HG03442 (cell line): ENCODE data around the gene CASD1.

Experiments used
- ATAC-seq: cut with Tn5 transposase; IDR thresholded peaks from one replicate; pipeline ENCODE4 v1.9.1; 2021; ENCODE audit warnings: mild to moderate bottlenecking, moderate library complexity; ENCODE audit not compliant: unreplicated experiment

Gene CASD1

DNA sequence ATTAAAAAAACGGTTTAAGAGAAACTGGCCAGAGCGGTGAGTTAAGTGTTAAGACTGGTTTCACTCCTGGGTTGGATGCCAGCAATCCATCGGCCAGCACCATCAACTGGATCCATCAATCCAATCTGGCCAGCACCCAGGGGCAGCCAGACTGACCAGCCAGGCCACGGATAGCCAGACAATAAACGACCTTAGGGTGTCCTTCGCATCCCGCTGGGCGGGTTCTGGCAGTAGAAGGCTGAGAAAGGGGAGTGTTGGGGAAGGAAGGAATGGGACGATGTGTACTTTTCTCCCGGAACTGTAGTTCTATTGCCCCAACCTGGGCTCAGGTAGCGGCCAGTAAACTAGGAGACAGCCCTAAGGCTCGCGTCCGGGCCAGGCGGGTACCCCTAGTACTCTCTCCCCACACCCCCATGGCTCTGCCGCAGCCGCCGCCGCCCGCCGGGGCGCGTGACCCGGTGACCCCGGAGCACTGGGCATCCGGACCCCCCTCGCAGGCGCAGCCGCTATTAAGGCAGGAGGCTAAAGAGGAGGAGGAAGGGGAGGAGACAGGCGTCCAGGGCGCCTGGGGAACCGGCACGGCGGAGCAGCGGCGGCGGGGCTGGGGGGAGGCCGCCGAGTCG, at the start of gene CASD1:
Gene CASD1 (plus strand): TSS at position 546 of the 623 bp plus-strand sequence. CDS start 276 bp downstream, outside the sequence.
- ATAC-seq: peak; percentile 56

DNA sequence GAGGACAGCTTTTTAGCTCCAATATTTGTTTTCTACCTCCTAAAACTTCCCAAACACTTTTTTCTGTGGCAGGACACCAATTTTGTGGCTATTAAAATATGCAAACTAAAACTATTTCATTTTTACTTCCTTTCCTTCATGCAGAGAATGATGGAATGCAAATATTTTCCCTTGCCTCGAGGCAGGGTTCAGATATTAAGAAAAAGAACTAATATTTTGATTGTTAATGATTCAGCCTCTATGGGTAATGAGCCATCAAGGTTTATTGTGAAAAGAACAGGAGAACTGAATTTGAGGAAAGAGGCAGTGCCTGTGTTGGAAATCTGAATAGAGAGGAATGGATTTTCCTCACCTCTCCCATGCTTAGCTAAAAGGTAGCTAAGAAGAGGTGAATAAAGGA, 43.1 kb upstream of the CASD1 start:
- no peak for ATAC-seq

DNA sequence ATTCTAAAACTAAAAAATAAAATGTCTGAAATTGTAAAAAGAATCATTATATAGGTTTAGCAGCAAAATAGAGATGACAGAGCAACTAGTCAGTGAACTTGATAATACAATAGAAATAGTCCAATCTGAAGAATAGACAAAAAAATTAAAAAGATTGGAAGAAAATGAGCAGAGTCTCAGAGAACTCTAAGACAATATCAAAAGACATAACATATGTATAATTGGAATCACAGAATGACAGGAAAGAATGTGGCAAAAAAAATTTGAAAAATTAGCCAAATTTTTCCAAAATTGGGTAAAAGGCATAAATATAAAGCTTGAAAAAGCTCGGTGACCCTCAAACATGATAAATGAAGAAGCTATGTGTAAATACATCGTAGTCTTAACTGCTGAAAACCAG, 38.0 kb upstream of the CASD1 start:
- no peak for ATAC-seq

DNA sequence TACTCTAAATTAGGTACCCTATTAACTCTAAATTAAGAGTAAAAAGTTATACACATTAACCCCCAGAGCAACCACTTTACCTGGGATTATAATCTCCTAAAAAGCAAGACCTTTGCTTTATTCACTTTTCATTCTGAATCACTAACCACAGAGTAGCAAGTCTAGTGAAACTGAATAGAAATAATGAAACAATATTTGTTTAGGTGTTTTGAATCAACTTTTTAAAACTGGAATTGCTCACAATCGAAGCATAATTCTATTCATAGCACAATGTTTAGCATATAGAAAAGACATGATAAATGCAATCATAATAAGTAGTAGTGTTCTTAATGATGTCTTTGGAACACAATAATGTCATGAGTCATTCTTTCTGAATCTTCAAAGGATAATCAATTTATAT, 37.0 kb upstream of the CASD1 start:
- peak; percentile 68 for ATAC-seq

DNA sequence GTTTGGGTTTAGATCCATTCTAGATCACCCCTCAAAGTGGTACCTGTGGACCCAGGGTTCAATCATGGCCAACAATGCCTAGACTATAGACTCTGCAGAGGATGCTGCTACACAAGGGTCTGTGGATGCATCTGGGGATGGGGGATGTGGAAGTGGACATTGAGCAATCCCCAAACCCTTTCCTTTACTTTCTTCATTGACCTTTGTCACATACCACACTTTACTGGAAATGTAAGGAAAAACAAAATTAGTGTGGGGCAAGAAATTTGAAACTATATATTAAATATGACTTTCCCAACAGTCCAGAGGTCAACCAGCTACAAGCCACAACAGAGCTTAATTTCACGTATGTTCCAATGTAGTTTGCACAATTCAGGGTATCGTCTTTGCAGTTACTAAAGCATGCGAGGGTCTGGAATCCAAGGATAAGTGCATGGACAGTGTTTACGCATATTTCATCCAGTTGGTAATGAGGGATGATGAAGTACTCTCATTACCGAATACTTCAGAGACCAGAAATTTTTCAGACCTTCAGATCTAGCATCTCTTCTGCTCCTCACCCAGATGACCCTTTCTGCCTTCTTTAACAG, 33.3 kb upstream of the CASD1 start:
- no peak for ATAC-seq

DNA sequence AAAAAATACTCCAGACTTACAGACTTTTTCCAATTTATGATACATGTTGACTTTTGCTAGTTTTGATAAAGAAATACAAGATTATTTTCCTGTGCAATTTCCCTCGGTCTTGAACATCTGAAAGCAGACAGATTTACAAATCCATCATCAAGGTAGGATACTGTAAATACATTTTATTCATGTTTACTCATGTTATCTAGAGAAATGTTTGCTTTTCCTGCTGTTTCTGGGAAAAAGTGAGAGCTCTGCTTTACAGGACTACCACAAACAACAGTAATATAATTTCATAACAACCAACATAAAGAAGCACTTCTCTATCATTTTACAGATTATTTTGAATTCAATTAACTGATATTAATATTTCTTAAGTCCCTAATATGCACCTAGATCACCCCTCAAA, 31.7 kb upstream of the CASD1 start:
- no peak for ATAC-seq

DNA sequence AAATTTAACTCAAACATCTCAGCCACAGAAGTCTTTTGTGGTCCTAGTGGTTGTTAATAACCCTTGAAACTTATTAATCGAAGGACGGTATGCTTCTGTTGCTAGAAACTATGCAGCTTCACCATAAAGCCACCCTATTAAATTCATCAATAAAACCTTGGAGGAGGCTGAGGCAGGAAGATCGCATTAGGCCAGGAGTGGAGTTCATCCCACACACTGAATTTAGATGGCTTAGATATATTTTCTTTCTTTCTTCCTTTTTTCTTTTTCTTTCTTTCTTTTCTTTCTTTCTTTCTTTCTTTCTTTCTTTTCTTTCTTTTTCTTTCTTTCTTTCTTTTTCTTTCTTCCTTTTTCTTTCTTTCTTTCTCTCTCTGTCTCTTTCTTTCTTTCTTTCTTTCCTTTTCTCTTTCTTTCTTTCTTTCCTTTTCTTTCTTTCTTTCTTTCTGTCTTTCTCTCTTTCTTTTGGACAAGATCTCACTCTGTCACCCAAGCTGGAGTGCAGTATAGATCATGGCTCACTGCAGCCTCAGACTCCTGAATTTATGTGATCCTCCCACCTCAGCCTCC, 30.9 kb upstream of the CASD1 start:
- no peak for ATAC-seq

DNA sequence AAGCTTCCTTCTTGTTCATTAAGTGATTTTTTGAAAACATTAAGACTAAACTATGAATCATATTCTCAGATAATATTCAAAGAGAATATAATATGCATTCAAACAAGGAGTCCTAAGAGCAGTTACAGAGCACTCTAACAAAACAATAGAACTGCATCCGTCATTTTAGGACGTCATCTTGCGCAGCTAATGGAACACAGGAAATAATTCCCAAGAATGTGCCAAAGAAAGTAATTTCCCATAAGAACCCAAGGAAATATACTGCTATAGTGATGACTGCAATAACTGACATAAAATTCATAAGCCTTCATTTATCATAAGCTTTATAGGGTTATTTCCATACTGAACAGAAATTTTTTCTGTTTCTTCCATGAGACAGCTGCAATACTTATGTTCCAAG, 28.3 kb upstream of the CASD1 start:
- no peak for ATAC-seq

DNA sequence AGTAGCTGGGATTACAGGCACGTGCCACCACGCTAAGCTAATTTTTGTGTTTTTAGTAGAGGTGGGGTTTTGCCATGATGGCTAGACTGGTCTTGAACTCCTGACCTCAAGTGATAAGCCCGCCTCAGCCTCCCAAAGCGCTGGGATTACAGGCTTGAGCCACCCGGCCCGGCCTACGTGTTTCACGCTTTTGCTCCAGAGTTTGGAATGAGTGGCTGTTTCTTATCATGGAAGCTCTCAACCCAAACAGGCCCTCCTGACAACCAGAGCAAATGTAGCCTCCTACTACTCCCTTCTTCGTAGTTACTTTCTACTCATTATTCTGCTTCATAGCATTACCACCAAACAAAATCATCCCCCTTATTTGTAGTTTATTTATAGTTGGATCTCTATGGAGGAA, 26.8 kb upstream of the CASD1 start:
- ATAC-seq: no peak

DNA sequence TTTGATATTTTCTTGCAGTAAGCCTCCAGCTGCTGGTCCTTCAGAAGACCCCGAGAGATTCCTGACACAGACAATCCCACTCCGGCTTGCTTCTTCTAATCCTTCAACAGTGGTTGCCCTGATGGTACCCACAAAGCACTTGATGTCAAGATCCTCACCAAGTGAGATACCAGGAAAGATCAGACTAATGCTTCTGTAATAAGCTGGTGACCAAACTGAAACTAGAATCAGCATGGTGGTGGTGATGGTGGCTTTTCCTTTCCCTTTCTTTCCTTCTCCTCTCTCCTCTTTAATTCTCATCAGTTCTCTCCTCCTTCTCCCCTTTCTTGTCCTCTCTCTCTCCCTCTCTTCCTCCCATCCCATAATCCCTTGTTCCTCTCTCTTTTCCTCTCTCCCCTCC, 25.8 kb upstream of the CASD1 start:
- no peak for ATAC-seq

DNA sequence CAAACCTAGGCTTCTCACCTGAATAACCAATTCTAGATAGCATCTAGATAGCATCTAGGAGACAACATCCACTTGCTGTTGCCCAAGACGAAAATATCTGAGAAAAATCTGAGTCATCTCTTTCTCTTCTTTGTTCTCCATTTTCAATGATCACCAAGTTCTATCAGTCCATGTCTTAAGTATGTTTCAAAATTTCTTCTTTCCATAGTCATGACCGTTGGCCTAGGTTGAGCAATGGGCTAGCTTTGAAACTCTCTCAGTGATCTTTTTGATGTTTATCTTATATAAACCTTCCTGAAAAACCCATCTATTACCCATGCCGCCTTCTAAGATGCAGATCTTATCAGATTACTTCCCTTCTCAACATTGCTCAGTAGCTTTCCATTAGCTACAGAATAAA, 23.4 kb upstream of the CASD1 start:
- no peak for ATAC-seq

DNA sequence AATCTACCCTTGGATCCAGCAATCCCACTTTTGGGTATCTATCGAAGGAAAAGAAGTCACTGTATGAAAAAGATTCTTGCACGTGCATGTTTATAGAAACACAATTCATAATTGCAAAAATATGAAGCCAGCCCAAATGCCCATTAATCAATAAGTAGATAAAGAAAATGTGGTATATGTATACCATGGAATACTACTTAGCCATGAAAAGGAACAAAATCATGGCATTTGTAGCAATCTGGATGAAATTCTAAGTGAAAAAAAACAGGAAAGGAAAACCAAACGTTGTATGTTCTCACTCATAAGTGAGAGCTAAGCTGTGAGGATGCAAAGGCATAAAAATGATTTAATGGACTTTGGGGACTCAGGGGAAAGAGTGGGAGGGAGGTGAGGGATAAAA, 18.2 kb upstream of the CASD1 start:
- no peak for ATAC-seq

DNA sequence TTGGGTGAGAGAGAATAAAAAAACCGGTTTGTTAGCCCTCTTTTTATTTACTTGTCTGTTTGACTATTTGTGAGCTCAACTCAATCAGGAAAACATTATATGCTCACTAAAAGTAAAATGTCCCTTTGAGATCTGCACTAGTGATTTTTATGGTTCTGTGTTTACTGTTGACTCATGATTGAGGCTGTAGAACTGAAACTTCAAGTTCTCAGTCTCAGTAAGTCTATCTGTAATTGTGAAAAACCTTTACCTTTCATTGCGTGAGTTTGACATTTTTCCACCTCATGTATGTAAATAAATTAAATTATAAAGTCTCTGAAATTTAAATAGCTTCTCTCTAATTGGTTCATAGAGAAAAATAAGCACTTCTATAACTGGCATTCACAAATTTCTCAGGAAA, 17.0 kb upstream of the CASD1 start:
- peak; percentile 99 for ATAC-seq

DNA sequence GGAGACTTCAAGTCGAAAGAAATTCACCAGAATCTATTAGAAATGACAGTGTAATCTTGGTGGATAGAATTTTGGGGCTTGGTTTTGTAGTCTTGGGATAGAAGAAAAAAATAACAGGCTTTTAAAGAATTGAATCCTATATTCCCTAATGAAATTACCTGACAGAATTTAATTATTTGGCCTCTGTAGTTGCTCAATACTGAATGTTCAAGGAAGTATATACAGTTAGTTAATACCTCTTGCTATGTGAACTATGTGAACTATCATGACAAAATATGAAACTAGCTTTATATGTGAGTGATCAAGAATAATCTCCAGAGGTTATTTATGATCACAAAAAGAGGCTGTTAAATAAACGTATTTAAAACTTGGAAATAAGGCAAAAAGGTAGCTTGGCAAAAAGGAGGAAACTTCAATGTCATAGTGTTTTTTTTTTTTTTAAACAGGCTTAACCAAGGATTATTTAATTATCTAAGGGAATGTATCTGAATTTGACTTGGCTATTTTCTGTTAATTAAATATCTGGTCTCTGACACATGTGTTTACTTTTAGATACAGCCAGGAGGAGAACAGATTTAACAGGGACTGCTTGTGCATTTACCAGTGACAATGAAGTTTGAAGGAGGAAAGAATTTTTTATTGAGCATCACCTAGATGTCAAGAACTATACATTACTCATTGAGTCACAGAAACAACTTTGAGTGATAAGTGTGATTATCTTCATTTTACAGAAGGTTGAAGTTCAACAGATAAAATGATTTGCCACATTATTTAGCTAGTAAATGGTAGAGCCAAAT, 11.5 kb upstream of the CASD1 start:
- ATAC-seq: no peak

DNA sequence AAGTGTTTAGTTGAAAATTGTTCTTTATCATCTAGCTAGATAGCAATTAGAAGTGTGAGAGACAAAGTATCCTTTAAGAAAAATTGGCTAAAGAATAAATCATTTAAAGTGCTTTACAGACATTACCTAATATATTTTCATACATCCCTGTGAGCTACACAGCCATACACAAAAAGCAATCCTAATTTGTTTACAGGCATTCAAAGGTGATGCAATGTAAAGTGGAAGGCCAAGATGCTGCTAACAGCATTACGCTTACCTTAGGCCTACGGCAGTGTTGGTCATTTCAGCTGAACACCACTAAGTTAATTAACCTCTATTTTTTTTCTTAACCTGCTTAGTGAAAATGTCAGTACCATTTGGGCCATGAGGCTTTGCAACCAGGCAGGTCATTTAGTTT, 10.7 kb upstream of the CASD1 start:
- no peak for ATAC-seq

DNA sequence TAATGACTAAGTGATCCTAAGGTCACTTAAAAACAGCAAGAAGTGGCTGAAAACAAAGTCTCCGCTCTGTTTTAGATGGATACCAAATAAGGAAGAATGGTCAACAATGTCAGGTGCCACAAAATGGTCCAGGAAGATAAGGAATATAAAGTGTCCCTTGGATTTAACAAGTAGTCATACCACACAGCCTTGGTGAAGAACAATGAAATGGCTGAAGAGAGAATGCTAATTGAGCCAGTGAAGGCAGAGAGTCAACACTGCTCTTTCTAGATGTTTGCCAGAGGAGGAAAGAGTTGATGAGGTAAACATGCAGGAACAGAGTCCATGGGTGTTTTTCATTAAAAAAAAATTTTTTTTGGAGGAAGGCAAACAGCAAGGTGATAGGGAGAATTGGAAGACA, 2.1 kb upstream of the CASD1 start:
- ATAC-seq: no peak

DNA sequence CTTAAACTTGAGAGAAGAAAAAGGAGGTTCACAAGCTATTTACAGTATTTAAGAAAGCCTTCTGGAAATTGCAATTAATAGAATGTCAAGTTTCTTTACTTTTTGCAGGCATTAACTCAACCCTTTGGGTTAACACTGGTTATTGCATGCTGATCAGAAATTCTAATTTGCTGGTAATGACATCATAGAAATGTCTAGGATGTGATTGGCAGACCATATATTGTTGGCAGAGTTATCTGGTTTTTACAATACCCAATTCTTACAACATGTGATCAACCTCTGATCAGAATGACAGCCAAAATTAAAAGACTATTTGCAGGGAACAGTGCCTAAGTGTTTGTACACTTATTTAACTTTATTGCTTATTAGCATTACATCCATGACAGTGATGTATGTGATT, 1.6 kb upstream of the CASD1 start:
- ATAC-seq: no peak

DNA sequence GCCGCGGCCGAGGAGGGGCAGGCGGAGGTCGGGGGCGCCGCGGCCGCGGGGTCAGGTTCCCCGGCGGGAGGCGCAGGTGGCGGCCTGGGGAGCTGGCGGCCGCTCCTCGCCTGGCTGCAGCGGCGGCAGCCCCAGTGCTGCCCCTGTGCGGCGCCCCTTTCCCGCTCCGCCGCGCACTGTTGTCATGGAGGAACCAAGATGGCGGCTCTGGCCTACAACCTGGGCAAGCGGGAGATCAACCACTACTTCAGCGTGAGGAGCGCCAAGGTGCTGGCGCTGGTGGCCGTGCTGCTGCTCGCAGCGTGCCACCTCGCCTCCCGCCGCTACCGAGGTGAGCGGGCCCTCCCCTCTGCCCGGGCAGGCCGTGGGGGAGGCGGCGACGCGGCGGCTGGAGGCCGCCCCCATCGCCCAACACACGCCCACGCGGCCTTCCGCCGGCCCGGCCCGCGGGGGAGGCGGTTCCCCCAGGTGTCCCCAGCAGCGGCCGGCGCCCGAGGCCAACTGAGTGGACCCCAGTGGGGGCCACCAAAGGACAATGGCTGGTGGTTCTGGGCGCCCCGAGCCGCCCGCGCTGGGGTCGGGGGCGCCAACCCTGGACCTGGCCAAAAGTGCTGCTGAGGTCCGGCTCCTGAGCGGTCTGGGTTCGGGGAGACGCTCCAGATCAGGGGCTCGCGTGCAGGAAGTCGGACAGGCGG, 425 bp downstream of the CASD1 start:
- ATAC-seq: peak; percentile 72

DNA sequence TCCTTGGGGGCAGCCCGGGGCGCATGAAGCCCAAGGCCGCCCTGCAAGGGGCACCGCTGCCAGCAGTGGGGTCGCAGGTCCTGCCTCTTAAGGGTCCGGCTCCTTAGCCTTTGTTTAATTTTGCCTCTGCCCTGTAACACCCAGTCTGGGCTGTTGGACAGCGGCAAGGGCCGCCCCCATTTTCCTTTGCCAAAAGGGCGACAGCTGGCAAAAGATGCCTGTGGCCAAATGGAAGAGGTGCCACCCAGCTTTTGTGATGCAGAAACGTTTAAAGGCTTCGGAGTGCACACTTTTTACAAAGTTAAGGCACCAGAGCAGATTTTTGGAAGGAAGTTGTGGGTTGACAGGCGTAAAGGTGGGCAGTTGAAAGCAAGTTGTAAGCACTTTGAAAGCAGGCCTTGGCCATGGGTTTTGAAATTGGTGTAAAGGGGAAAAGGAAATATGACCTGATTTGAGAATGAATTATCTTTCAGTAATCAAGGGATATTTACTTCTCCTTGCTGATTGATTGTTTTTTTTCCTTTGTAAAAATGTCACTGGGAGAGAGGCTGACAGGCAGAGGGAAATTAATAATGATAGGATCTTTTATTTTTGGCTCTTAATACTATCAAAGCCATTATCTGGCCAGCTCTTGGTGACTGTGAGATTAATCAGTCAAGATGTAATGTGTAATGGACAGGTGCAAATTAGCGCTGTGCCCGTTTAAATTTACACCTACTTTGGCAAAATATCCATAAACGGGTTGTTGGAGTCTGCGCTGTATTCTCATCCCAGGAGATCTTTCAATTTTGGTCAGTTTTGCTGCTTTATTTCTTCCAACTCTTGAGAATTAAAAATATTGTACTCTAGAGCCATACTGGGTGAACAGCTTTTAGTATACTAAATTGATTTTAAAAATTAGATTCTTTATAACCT, 1.2 kb downstream of the CASD1 start:
- ATAC-seq: peak; percentile 12

DNA sequence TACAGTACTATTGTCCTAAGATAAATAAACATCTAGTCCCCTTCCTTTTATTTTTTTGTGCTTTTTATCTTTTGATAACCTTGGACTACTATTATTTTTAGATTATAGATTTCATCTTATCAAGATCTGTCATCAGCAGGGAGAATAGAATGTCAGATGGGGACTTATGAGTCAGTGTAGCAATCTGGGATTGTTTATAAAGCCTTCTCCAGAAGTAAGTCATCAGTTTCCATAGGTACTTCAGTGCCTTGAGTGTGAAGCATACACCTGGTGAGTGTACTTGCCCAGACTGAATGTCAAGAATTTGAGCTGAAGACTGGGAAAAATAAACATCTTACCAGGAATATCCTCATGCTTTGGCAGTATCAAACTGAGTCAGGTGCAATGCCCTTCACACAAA, 2.1 kb downstream of the CASD1 start:
- ATAC-seq: no peak
